Keratinocyte (primary cell): ENCODE measurements around the gene LRFN4. TPM values are rescaled to one million over a fixed set of nuclear protein-coding genes. Genes with fewer than 3 reads are reported as not detected.
"Not testable (repeated sequence)": the region's sequence is repeated elsewhere in the genome, so short reads cannot be mapped to it uniquely, and the experiment has no call there.

Experiments used
- DNase-seq: peaks from one replicate; pipeline ENCODE4 v3.0.0-alpha.2; 2011; ENCODE audit warnings: low read depth, missing footprints, low spot score
- FAIRE-seq: peaks from 2 replicates; lab custom pipeline; 2011; peaks lifted over from hg19 to GRCh38; lab: Jason Lieb, UNC
- H2AFZ ChIP-seq: 2 replicates; pipeline ENCODE4 v1.6.0; 2012; ENCODE audit warnings: low read length, control low read depth, inconsistent platforms; ENCODE audit not compliant: control insufficient read depth
- H3K27ac ChIP-seq: 2 replicates; pipeline ENCODE4 v1.5.1; 2011; ENCODE audit warnings: low read length; ENCODE audit not compliant: control insufficient read depth, insufficient read depth
- H3K27me3 ChIP-seq: 3 replicates; pipeline ENCODE4 v1.6.0; 2011; ENCODE audit warnings: low read length; ENCODE audit not compliant: control insufficient read depth, insufficient read depth; ENCODE audit errors: extremely low read depth
- H3K36me3 ChIP-seq, 2 experiments: 2 replicates in 1 of 2; 3 replicates in 1 of 2; pipeline ENCODE4 v1.5.1; 2011; ENCODE audit warnings: low read length in 2 of 2, mild to moderate bottlenecking in 1 of 2; ENCODE audit not compliant: control insufficient read depth in 2 of 2, insufficient read depth in 2 of 2; ENCODE audit errors: extremely low read depth in 1 of 2
- H3K4me1 ChIP-seq: 3 replicates; pipeline ENCODE4 v1.5.1; 2011; ENCODE audit warnings: low read length; ENCODE audit not compliant: control insufficient read depth, insufficient read depth; ENCODE audit errors: extremely low read depth
- H3K4me2 ChIP-seq: 3 replicates; pipeline ENCODE4 v1.6.0; 2011; ENCODE audit warnings: low read depth, low read length; ENCODE audit not compliant: control insufficient read depth, insufficient read depth; ENCODE audit errors: extremely low read depth
- H3K4me3 ChIP-seq, 3 experiments: fragments of 200-600 bp in 1 of 3; sonication (generic) in 1 of 3; 2 replicates in 2 of 3; 3 replicates in 1 of 3; pipeline ENCODE4 v1.5.1; 2011 to 2016; ENCODE audit warnings: low read length in 3 of 3, mild to moderate bottlenecking in 3 of 3, control low read depth in 2 of 3, inconsistent platforms in 1 of 3, low read depth in 1 of 3, mixed read lengths in 1 of 3, mixed run types in 1 of 3, moderate library complexity in 1 of 3; ENCODE audit not compliant: control insufficient read depth in 2 of 3, insufficient read depth in 2 of 3; ENCODE audit errors: extremely low read depth in 1 of 3
- H3K79me2 ChIP-seq: 2 replicates; pipeline ENCODE4 v1.6.0; 2012; ENCODE audit warnings: low read length; ENCODE audit not compliant: control insufficient read depth, insufficient read depth
- H3K9ac ChIP-seq: 3 replicates; pipeline ENCODE4 v1.6.0; 2011; ENCODE audit warnings: low read length; ENCODE audit not compliant: control insufficient read depth, insufficient read depth; ENCODE audit errors: extremely low read depth
- H3K9me1 ChIP-seq: 3 replicates; pipeline ENCODE4 v1.6.0; 2011; ENCODE audit warnings: low read length; ENCODE audit not compliant: control insufficient read depth, insufficient read depth; ENCODE audit errors: extremely low read depth
- H3K9me3 ChIP-seq: 2 replicates; pipeline ENCODE4 v1.5.1; 2012; ENCODE audit warnings: low read depth, low read length; ENCODE audit not compliant: control insufficient read depth
- H4K20me1 ChIP-seq: 3 replicates; pipeline ENCODE4 v1.6.0; 2011; ENCODE audit warnings: low read length; ENCODE audit not compliant: control insufficient read depth, insufficient read depth; ENCODE audit errors: extremely low read depth
- EZH2 ChIP-seq: IDR thresholded peaks from one replicate; pipeline ENCODE4 v1.6.1; 2012; ENCODE audit warnings: inconsistent platforms, mild to moderate bottlenecking, low read length, moderate library complexity
- dilution Hi-C: fragments of 300-500 bp; cut with MboI; formaldehyde crosslinking; loops from one replicate; pipeline ENCODE4 v1.7.0; 2020; ENCODE audit warnings: low sequenced_read_pairs; ENCODE audit not compliant: extremely low pct_ligation_motif_present
- polyA plus RNA-seq, 5 experiments: library from polyadenylated mRNA; depleted of rRNA in 3 of 5; stranded (reverse) in 3 of 5; stranded (forward) in 1 of 5; unstranded in 1 of 5; fragments of >200 nt; gene quantifications; 1 replicate in 1 of 5; 2 replicates in 3 of 5; 3 replicates in 1 of 5; pipeline versions ENCODE4 v1.2.1 to v1.2.3, GENCODE V29; 2011 to 2012; ENCODE audit warnings: missing spikeins in 2 of 5, low read depth in 1 of 5, low replicate concordance in 1 of 5
- TF ChIP-seq, protein P1 (sequence below), 3 experiments: IDR thresholded peaks in 1 of 3; conservative IDR thresholded peaks in 1 of 3; optimal IDR thresholded peaks in 1 of 3; 2 replicates in 2 of 3; 3 replicates in 1 of 3; pipeline versions ENCODE3 to v1.5.1; 2011; ENCODE audit warnings: low read length in 3 of 3, mild to moderate bottlenecking in 3 of 3, moderate library complexity in 2 of 3, control low read depth in 1 of 3, inconsistent platforms in 1 of 3; ENCODE audit not compliant: insufficient read depth in 2 of 3; ENCODE audit errors: extremely low read depth in 1 of 3

Gene LRFN4
- polyA plus RNA-seq, 1 donor (not counting 4 experiments of a cell fraction or from before 2014, with no cell fraction given) = 1.1 TPM

DNA sequence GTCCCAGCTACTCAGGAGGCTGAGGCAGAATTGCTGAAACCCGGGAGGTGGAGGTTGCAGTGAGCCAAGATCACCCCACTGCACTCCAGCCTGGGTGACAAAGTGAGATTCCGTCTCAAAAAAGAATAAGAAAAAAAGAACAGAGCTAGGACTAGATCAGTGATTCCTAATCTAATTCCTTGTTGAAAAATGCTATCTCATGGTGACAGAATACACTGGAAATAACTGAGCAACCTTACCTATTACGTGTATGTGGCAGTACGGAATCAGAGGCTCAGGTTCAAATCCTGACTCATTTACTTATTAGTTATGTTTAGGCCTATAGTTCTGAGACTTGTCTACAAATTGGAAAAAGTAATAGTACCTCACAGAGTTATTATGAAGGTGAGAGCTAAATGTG lies 33.2 kb upstream of the LRFN4 start:
- DNase-seq = no peak
- Histone ChIP-seq H3K4me1 (no peaks in the 10 kb centered on the region), H3K4me2 (no peak overlapping the region), H3K36me3 (peaks cover 0 to 10% of the 10 kb centered on the region in 2 experiments), H2AFZ (no peak overlapping the region), H3K27ac (no peak overlapping the region), H3K27me3 (no peaks in the 10 kb centered on the region), H4K20me1 (no peaks in the 10 kb centered on the region), H3K9ac (no peak overlapping the region), H3K4me3 (no peak overlapping the region), H3K9me1 (no peaks in the 10 kb centered on the region), H3K79me2 (no peaks in the 10 kb centered on the region), H3K9me3 (no peaks in the 10 kb centered on the region)
- no peak for TF ChIP-seq EZH2
- TF ChIP-seq, protein P1, sequence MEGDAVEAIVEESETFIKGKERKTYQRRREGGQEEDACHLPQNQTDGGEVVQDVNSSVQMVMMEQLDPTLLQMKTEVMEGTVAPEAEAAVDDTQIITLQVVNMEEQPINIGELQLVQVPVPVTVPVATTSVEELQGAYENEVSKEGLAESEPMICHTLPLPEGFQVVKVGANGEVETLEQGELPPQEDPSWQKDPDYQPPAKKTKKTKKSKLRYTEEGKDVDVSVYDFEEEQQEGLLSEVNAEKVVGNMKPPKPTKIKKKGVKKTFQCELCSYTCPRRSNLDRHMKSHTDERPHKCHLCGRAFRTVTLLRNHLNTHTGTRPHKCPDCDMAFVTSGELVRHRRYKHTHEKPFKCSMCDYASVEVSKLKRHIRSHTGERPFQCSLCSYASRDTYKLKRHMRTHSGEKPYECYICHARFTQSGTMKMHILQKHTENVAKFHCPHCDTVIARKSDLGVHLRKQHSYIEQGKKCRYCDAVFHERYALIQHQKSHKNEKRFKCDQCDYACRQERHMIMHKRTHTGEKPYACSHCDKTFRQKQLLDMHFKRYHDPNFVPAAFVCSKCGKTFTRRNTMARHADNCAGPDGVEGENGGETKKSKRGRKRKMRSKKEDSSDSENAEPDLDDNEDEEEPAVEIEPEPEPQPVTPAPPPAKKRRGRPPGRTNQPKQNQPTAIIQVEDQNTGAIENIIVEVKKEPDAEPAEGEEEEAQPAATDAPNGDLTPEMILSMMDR (optimal IDR thresholded peaks at IDR 0.05 in 1 of 3, IDR thresholded peaks at IDR 0.05 in 1 of 3, conservative IDR thresholded peaks at IDR 0.05 in 1 of 3; ENCODE audit: extremely low read depth in 1 of 3, insufficient read depth in 2 of 3, low read length in 3 of 3) = no peak
- FAIRE-seq = no peak
- dilution Hi-C loops = no loop called here

- H3K9me1 ChIP-seq, FAIRE-seq, dilution Hi-C loops, H3K9ac ChIP-seq, H3K9me3 ChIP-seq, H3K4me1 ChIP-seq, H3K4me2 ChIP-seq, H2AFZ ChIP-seq, H3K4me3 ChIP-seq, H3K79me2 ChIP-seq, DNase-seq, H3K27ac ChIP-seq, H4K20me1 ChIP-seq, H3K27me3 ChIP-seq: not testable (repeated sequence)
- H3K36me3 ChIP-seq = peaks cover 0 to 12% of the 10 kb centered on the region in 2 experiments
Measured at GRCh38 chr11:66824573-66824972, 32.3 kb upstream of the LRFN4 start.

GRCh38 chr11:66834539-66834845 lies 22.4 kb upstream of the LRFN4 start:
- dilution Hi-C loops = no loop called here
- Histone ChIP-seq H3K27ac (no peak overlapping the region), H4K20me1 (no peaks in the 10 kb centered on the region), H3K36me3 (peaks cover 9 to 11% of the 10 kb centered on the region in 2 experiments), H3K9ac (no peak overlapping the region), H3K9me3 (no peaks in the 10 kb centered on the region), H2AFZ (no peak overlapping the region), H3K9me1 (no peaks in the 10 kb centered on the region), H3K79me2 (no peaks in the 10 kb centered on the region), H3K4me2 (no peak overlapping the region), H3K4me1 (no peaks in the 10 kb centered on the region), H3K27me3 (no peaks in the 10 kb centered on the region), H3K4me3 (no peak overlapping the region)
- TF ChIP-seq, protein P1 (optimal IDR thresholded peaks at IDR 0.05 in 1 of 3, IDR thresholded peaks at IDR 0.05 in 1 of 3, conservative IDR thresholded peaks at IDR 0.05 in 1 of 3; ENCODE audit: extremely low read depth in 1 of 3, insufficient read depth in 2 of 3, low read length in 3 of 3) = no peak
- DNase-seq (no peak), FAIRE-seq (no peak)
